IMR-90 (cell line): Measurements from ENCODE around the gene SH3BP5.

Experiments
- BHLHE40 ChIP-seq: fragments of 150-350 bp; IDR thresholded peaks from 2 replicates; pipeline ENCODE4 v1.6.1; 2016; ENCODE audit warnings: mild to moderate bottlenecking, low read depth, low read length
- CTCF ChIP-seq: conservative IDR thresholded peaks from 2 replicates; pipeline ENCODE4 v1.5.1; 2012; ENCODE audit warnings: mild to moderate bottlenecking, low read depth, low read length, improper control_type of control experiment
- ELK1 ChIP-seq: fragments of 150-350 bp; IDR thresholded peaks from 2 replicates; pipeline ENCODE4 v1.6.1; 2016; ENCODE audit warnings: low read depth, mild to moderate bottlenecking, low read length, moderate library complexity, borderline replicate concordance
- POLR2A ChIP-seq: IDR thresholded peaks from 2 replicates; pipeline ENCODE4 v1.6.1; 2012; ENCODE audit warnings: mild to moderate bottlenecking, low read depth, low read length
- RAD21 ChIP-seq: IDR thresholded peaks from 2 replicates; pipeline ENCODE4 v1.6.1; 2012; ENCODE audit warnings: low read length, improper control_type of control experiment
- SMC3 ChIP-seq: fragments of 150-350 bp; IDR thresholded peaks from 2 replicates; pipeline ENCODE4 v1.6.1; 2016; ENCODE audit warnings: low read depth, mild to moderate bottlenecking, antibody characterized with exemption, low read length, moderate library complexity

DNA sequence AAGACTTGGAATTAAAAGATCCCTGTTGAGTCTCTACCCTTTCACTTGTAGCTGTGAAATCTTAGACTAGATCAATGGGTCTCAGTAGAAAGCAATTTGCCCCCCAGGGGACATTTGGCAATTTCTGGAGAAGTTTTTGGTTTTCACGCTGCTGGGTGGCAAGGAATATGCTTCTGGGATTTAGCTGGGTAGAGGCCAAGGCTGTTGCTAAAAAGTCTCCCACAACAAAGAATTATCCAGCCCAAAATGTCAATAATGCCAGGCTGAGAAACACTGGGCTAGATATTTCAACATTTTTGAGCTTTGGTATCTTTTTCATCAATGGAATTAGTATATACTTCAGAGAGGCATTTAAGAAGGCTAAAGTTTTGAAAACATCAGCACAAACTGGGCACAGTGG, 117.6 kb downstream of the SH3BP5 start:
- TF ChIP-seq RAD21 (no peak), CTCF (no peak), POLR2A (no peak), SMC3 (no peak), ELK1 (no peak), BHLHE40 (no peak)
